A673 (cell line): ENCODE results near the gene ZNF740. TPM values are rescaled to one million over a fixed set of nuclear protein-coding genes. Genes with fewer than 3 reads are reported as not detected.

ENCODE experiments used
- BruUV-seq: library from RNA; stranded (reverse); fragments of 400-500 nt; replicated peaks from 2 replicates; lab custom pipeline; 2021; lab: Mats Ljungman, UMichigan
- CTCF ChIA-PET: fragments of 300-600 bp; sonication (Branson Sonifier 250); formaldehyde crosslinking; loops from one replicate; lab custom pipeline; 2022; ENCODE audit warnings: antibody characterized with exemption; lab: Charles Lee
- POLR2A ChIA-PET: fragments of 300-600 bp; sonication (Branson Sonifier 250); formaldehyde crosslinking; loops from one replicate; lab custom pipeline; 2022; ENCODE audit warnings: antibody characterized with exemption; ENCODE audit not compliant: low non-redundant PET; lab: Charles Lee
- DNase-seq: peaks from one replicate; pipeline ENCODE4 v3.0.0-alpha.2; 2015; ENCODE audit warnings: low spot score
- H3K27ac ChIP-seq: fragments of 200-600 bp; sonication (generic); 2 replicates; pipeline ENCODE4 v1.5.1; 2016; ENCODE audit warnings: mixed run types, low read depth, mild to moderate bottlenecking, mixed read lengths, antibody characterized with exemption, low read length; ENCODE audit not compliant: poor library complexity, severe bottlenecking
- H3K27me3 ChIP-seq: fragments of 200-600 bp; sonication (generic); replicated peaks from 2 replicates; pipeline ENCODE4 v1.6.1; 2017; ENCODE audit warnings: mixed run types, low read depth, mild to moderate bottlenecking, mixed read lengths, antibody characterized with exemption, low read length; ENCODE audit not compliant: insufficient read depth, poor library complexity
- H3K36me3 ChIP-seq: fragments of 200-600 bp; sonication (generic); 2 replicates; pipeline ENCODE4 v1.6.1; 2016; ENCODE audit warnings: mixed run types, mild to moderate bottlenecking, mixed read lengths, antibody characterized with exemption, low read length; ENCODE audit not compliant: insufficient read depth, poor library complexity, severe bottlenecking
- H3K4me1 ChIP-seq: fragments of 200-600 bp; sonication (generic); 2 replicates; pipeline ENCODE4 v1.6.1; 2017; ENCODE audit warnings: mixed run types, mild to moderate bottlenecking, mixed read lengths, antibody characterized with exemption, low read length; ENCODE audit not compliant: insufficient read depth, poor library complexity, severe bottlenecking
- H3K4me3 ChIP-seq: fragments of 200-600 bp; sonication (generic); 2 replicates; pipeline ENCODE4 v1.5.1; 2016; ENCODE audit warnings: low read depth, mixed run types, mild to moderate bottlenecking, mixed read lengths, low read length; ENCODE audit not compliant: poor library complexity, severe bottlenecking
- H3K9me3 ChIP-seq: fragments of 200-600 bp; sonication (generic); 2 replicates; pipeline ENCODE4 v1.6.1; 2016; ENCODE audit warnings: mixed run types, low read depth, mild to moderate bottlenecking, mixed read lengths, antibody characterized with exemption, low read length; ENCODE audit not compliant: poor library complexity, severe bottlenecking
- EZH2 ChIP-seq: fragments of 200-600 bp; sonication (generic); IDR thresholded peaks from 2 replicates; pipeline ENCODE4 v1.6.1; 2017; ENCODE audit warnings: borderline replicate concordance, low read depth, mild to moderate bottlenecking, mixed read lengths, antibody characterized with exemption, low read length; ENCODE audit not compliant: poor library complexity, severe bottlenecking
- intact Hi-C: fragments of 100-400 bp; cut with micrococcal nuclease; formaldehyde crosslinking; loops from one replicate; pipeline ENCODE4 v1.10.0; 2022; ENCODE audit not compliant: unreplicated experiment
- total RNA-seq: library from RNA; stranded (reverse); gene quantifications from 2 replicates; pipeline ENCODE4 v1.2.3, GENCODE V29; 2021
- TF ChIP-seq, protein P1 (sequence below): fragments of 300-800, 200-600 bp; sonication (generic); conservative IDR thresholded peaks from 2 replicates; pipeline ENCODE4 v1.5.1; 2017; ENCODE audit warnings: low read depth, mild to moderate bottlenecking, antibody characterized with exemption, low read length, moderate library complexity, mixed read lengths

The ZNF740 gene
- total RNA-seq, 1 experiment from 2014 or later, result 48.6 TPM

- H3K4me3 ChIP-seq, result no peak overlapping the region
- intact Hi-C loops, result loop anchor here (1.0 to 2.0 kb wide), 3 partner anchors 74 to 296 kb away; no protein-coding TSS in a partner anchor
- no peaks in the 10 kb centered on the region for H3K9me3 ChIP-seq
- H3K27me3 ChIP-seq, result no peaks in the 10 kb centered on the region
- BruUV-seq, result no TSS peak
- peaks cover 14% of the 10 kb centered on the region for H3K4me1 ChIP-seq
- ChIA-PET POLR2A (no interaction called here), CTCF (interaction anchor here (0.9 to 2.0 kb wide), 10 partner anchors 7 to 296 kb away, joined by 3 to 13 read pairs (median 6); partner anchors contain the start of genes AAAS, MYG1 and PFDN5)
- peaks cover 14% of the 10 kb centered on the region for H3K36me3 ChIP-seq
- DNase-seq, result no peak
- TF ChIP-seq, protein P1, sequence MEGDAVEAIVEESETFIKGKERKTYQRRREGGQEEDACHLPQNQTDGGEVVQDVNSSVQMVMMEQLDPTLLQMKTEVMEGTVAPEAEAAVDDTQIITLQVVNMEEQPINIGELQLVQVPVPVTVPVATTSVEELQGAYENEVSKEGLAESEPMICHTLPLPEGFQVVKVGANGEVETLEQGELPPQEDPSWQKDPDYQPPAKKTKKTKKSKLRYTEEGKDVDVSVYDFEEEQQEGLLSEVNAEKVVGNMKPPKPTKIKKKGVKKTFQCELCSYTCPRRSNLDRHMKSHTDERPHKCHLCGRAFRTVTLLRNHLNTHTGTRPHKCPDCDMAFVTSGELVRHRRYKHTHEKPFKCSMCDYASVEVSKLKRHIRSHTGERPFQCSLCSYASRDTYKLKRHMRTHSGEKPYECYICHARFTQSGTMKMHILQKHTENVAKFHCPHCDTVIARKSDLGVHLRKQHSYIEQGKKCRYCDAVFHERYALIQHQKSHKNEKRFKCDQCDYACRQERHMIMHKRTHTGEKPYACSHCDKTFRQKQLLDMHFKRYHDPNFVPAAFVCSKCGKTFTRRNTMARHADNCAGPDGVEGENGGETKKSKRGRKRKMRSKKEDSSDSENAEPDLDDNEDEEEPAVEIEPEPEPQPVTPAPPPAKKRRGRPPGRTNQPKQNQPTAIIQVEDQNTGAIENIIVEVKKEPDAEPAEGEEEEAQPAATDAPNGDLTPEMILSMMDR, result no peak
- no peak for TF ChIP-seq EZH2
- H3K27ac ChIP-seq, result no peak overlapping the region
These were observed 32.4 kb downstream of the ZNF740 start for GRCh38 chr12:53212931-53213330.

- H3K4me3 ChIP-seq, result no peak overlapping the region
- H3K27me3 ChIP-seq, result no peaks in the 10 kb centered on the region
- intact Hi-C loops, result loop anchor here (1.0 to 2.0 kb wide), 3 partner anchors 74 to 295 kb away; no protein-coding TSS in a partner anchor
- peaks cover 14% of the 10 kb centered on the region for H3K36me3 ChIP-seq
- no peaks in the 10 kb centered on the region for H3K9me3 ChIP-seq
- DNase-seq, result peak; percentile 86
- no TSS peak for BruUV-seq
- ChIA-PET POLR2A (no interaction called here), CTCF (interaction anchor here (0.5 to 2.0 kb wide), 16 partner anchors 10 to 295 kb away, joined by 3 to 24 read pairs (median 6); partner anchors contain the start of genes AAAS, CSAD, ESPL1 and MYG1)
- H3K27ac ChIP-seq, result no peak overlapping the region
- peaks cover 19% of the 10 kb centered on the region for H3K4me1 ChIP-seq
- TF ChIP-seq, protein P1, result peak; percentile 98
- TF ChIP-seq EZH2, result no peak
These were observed 32.8 kb downstream of the ZNF740 start for GRCh38 chr12:53213348-53213747.

GRCh38 chr12:53214221-53214620, 33.7 kb downstream of the ZNF740 start:
- no peak overlapping the region for H3K27ac ChIP-seq
- no peaks in the 10 kb centered on the region for H3K9me3 ChIP-seq
- ChIA-PET POLR2A (no interaction called here), CTCF (interaction anchor here (1.0 to 2.0 kb wide), 8 partner anchors 16 to 207 kb away, joined by 3 to 24 read pairs (median 9); partner anchors contain the start of genes AAAS and ESPL1)
- no peak overlapping the region for H3K4me3 ChIP-seq
- intact Hi-C loops, result no loop called here
- TF ChIP-seq, protein P1, result no peak
- TF ChIP-seq EZH2, result no peak
- no peak for DNase-seq
- no TSS peak for BruUV-seq
- H3K36me3 ChIP-seq, result peaks cover 14% of the 10 kb centered on the region
- H3K4me1 ChIP-seq, result peaks cover 27% of the 10 kb centered on the region
- H3K27me3 ChIP-seq, result no peaks in the 10 kb centered on the region
